Loucy (cell line): ENCODE results near the gene BRD4.

Experiments
- H2AFZ ChIP-seq: fragments of 200-600 bp; sonication (generic); 2 replicates; pipeline ENCODE4 v1.6.0; 2016; ENCODE audit warnings: antibody characterized with exemption, mild to moderate bottlenecking, low read length, moderate library complexity
- H3F3A ChIP-seq: fragments of 200-600 bp; 2 replicates; pipeline ENCODE4 v1.6.0; 2016; ENCODE audit warnings: antibody characterized with exemption, low read depth, mild to moderate bottlenecking
- H3K27me3 ChIP-seq: fragments of 200-600 bp; sonication (generic); 2 replicates; pipeline ENCODE4 v1.6.1; 2014; ENCODE audit warnings: low read length, mild to moderate bottlenecking; ENCODE audit not compliant: insufficient read depth, poor library complexity, severe bottlenecking
- H3K36me3 ChIP-seq: fragments of 200-600 bp; sonication (generic); 2 replicates; pipeline ENCODE4 v1.6.1; 2016; ENCODE audit warnings: low read length; ENCODE audit not compliant: insufficient read depth
- H3K4me1 ChIP-seq: fragments of 200-600 bp; sonication (generic); 2 replicates; pipeline ENCODE4 v1.5.1; 2014; ENCODE audit warnings: low read length, mild to moderate bottlenecking; ENCODE audit not compliant: insufficient read depth, poor library complexity, severe bottlenecking
- H3K4me2 ChIP-seq: fragments of 200-600 bp; sonication (generic); 2 replicates; pipeline ENCODE4 v1.6.0; 2014; ENCODE audit warnings: antibody characterized with exemption, low read length, low read depth, mild to moderate bottlenecking; ENCODE audit not compliant: poor library complexity, severe bottlenecking
- H3K4me3 ChIP-seq: fragments of 200-600 bp; sonication (generic); 2 replicates; pipeline ENCODE4 v1.5.1; 2014; ENCODE audit warnings: low read length, mild to moderate bottlenecking, mixed read lengths; ENCODE audit not compliant: poor library complexity, severe bottlenecking
- H3K79me2 ChIP-seq: fragments of 200-600 bp; sonication (generic); 2 replicates; pipeline ENCODE4 v1.6.1; 2014; ENCODE audit warnings: low read length; ENCODE audit not compliant: insufficient read depth
- H3K9ac ChIP-seq: fragments of 200-600 bp; sonication (generic); 2 replicates; pipeline ENCODE4 v1.6.0; 2014; ENCODE audit warnings: mild to moderate bottlenecking, low read depth, low read length, moderate library complexity; ENCODE audit not compliant: poor library complexity, severe bottlenecking
- H3K9me2 ChIP-seq: fragments of 200-600 bp; sonication (generic); replicated peaks from 2 replicates; pipeline ENCODE4 v1.6.1; 2016; ENCODE audit warnings: low read depth, low read length, mixed read lengths
- H3K9me3 ChIP-seq: fragments of 200-600 bp; sonication (generic); 2 replicates; pipeline ENCODE4 v1.6.1; 2014; ENCODE audit warnings: mild to moderate bottlenecking, antibody characterized with exemption, low read length, low read depth; ENCODE audit not compliant: insufficient read depth
- H4K20me1 ChIP-seq: fragments of 200-600 bp; sonication (generic); 2 replicates; pipeline ENCODE4 v1.6.0; 2014; ENCODE audit warnings: antibody characterized with exemption, low read length, mild to moderate bottlenecking; ENCODE audit not compliant: insufficient read depth, poor library complexity, severe bottlenecking
- EZH2phosphoT487 ChIP-seq: fragments of 200-600 bp; IDR thresholded peaks from 2 replicates; pipeline ENCODE4 v1.6.1; 2018; ENCODE audit warnings: antibody characterized with exemption, mild to moderate bottlenecking, moderate library complexity, borderline replicate concordance
- TF ChIP-seq, protein P1 (sequence below): fragments of 200-600 bp; sonication (generic); conservative IDR thresholded peaks from 2 replicates; pipeline ENCODE4 v1.5.1; 2014; ENCODE audit warnings: mild to moderate bottlenecking, antibody characterized with exemption, low read length

The BRD4 gene

DNA sequence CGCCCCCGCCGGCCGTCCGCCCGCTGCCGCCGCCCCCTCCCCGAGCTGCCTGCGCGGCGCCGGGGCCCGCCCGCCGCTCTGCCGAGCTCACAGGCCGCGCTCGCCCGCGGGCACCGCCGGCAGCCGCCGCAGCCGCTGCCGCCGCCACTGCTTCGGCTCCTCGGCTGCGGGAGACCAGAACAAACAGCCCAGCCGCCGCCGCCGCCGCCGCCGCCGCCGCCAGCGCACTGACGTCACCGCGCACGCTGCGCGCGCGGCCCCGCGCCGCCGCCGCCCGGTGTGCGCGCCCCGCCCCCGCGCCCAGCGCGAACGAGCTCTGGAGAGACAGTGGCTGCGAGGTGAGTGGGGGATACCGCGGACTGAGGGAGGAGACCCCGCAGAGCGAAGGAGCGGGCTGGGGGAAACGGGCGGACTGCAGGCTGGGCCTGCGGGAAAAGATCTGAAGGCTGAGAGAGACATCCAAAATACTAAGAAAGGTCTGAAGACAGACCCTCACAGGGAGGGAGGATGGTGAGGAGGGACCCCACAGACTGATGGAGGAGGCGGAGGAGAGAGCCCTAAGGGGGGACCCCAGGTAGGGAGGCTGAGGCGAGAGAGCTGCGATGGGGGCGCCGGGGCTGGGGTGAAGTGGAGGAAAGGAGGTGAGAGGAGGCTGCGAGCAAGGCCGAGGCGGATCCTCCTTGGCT lies at the start of gene BRD4:
BRD4 (minus strand) TSS at position 229 of the 686 bp plus-strand sequence. CDS start 59,440 bp downstream, outside the sequence.
- H3K9me3 ChIP-seq, result no peaks in the 10 kb centered on the region
- no peaks in the 10 kb centered on the region for H3F3A ChIP-seq
- H3K27me3 ChIP-seq, result no peaks in the 10 kb centered on the region
- H4K20me1 ChIP-seq, result peaks cover 40% of the 10 kb centered on the region
- peak within 1 kb of the TSS; percentile 94 for H2AFZ ChIP-seq
- H3K79me2 ChIP-seq, result peaks cover 51% of the 10 kb centered on the region
- TF ChIP-seq EZH2phosphoT487, result no peak
- TF ChIP-seq, protein P1, sequence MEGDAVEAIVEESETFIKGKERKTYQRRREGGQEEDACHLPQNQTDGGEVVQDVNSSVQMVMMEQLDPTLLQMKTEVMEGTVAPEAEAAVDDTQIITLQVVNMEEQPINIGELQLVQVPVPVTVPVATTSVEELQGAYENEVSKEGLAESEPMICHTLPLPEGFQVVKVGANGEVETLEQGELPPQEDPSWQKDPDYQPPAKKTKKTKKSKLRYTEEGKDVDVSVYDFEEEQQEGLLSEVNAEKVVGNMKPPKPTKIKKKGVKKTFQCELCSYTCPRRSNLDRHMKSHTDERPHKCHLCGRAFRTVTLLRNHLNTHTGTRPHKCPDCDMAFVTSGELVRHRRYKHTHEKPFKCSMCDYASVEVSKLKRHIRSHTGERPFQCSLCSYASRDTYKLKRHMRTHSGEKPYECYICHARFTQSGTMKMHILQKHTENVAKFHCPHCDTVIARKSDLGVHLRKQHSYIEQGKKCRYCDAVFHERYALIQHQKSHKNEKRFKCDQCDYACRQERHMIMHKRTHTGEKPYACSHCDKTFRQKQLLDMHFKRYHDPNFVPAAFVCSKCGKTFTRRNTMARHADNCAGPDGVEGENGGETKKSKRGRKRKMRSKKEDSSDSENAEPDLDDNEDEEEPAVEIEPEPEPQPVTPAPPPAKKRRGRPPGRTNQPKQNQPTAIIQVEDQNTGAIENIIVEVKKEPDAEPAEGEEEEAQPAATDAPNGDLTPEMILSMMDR, result no peak
- H3K9ac ChIP-seq, result peak within 1 kb of the TSS; percentile 83
- H3K36me3 ChIP-seq, result no peaks in the 10 kb centered on the region
- peak within 1 kb of the TSS; percentile 95 for H3K4me2 ChIP-seq
- peaks cover 27% of the 10 kb centered on the region for H3K4me1 ChIP-seq
- H3K9me2 ChIP-seq, result no peaks in the 10 kb centered on the region
- peak within 1 kb of the TSS; percentile 83 for H3K4me3 ChIP-seq

DNA sequence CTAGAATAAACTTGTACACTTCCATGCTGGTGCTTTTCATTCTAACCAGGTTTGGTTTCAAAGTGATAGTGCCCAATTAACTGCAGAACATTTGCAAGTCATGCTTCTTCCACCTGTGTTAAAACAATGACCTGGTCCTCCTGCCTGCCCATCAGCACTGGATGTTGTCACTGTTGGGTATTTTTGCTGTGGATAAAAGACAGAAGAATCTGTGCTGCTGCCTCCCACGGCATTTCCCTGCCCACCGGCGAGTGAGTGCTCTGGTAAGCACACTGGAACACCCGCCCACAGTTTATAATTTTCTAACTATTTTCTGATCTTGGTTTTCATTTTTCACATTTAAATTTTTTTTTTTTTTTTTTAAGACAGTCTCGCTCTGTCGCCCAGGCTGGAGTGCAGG lies 49.5 kb upstream of the BRD4 start:
- Histone ChIP-seq H3K4me1 (peaks cover 16% of the 10 kb centered on the region), H3K9ac (no peak overlapping the region), H3K36me3 (peaks cover 25% of the 10 kb centered on the region; the same call in 1 of the 2 replicates), H2AFZ (no peak overlapping the region), H3K79me2 (peaks cover 32% of the 10 kb centered on the region), H3K9me2 (no peaks in the 10 kb centered on the region), H3K4me2 (no peak overlapping the region), H3K27me3 (peaks cover 8% of the 10 kb centered on the region), H3K4me3 (no peak overlapping the region), H3F3A (no peaks in the 10 kb centered on the region; the same call in 1 of the 2 replicates), H4K20me1 (peaks cover 19% of the 10 kb centered on the region), H3K9me3 (no peaks in the 10 kb centered on the region)
- TF ChIP-seq, protein P1, result no peak
- TF ChIP-seq EZH2phosphoT487, result no peak

DNA sequence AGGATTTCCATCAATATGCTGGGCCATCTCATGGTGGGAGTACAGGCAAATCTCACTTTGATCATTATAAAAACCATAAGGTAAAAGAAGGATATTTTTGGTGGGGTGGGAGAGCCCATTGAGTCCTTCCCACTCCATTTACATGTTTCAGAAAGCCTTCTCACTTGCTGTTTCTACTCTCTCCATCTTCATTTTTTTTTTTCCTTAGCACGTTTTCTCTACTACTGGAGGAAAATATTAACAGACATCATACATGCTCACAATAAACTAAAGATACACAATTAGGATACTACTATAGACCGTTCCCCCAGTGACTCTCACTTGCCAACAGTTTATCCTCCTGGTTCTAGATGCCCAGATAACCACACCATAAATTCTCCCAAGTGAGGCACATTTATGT lies 49.1 kb upstream of the BRD4 start:
- H3K9me2 ChIP-seq, result no peaks in the 10 kb centered on the region
- H4K20me1 ChIP-seq, result peaks cover 24% of the 10 kb centered on the region
- H3K79me2 ChIP-seq, result peaks cover 33% of the 10 kb centered on the region
- H3F3A ChIP-seq, result no peaks in the 10 kb centered on the region; the same call in 1 of the 2 replicates
- no peaks in the 10 kb centered on the region for H3K9me3 ChIP-seq
- no peak overlapping the region for H3K4me2 ChIP-seq
- no peak overlapping the region for H3K9ac ChIP-seq
- no peak overlapping the region for H2AFZ ChIP-seq
- H3K36me3 ChIP-seq, result peaks cover 20% of the 10 kb centered on the region; the same call in 1 of the 2 replicates
- no peak overlapping the region for H3K4me3 ChIP-seq
- peaks cover 20% of the 10 kb centered on the region for H3K4me1 ChIP-seq
- H3K27me3 ChIP-seq, result peaks cover 8% of the 10 kb centered on the region
- TF ChIP-seq, protein P1, result no peak
- TF ChIP-seq EZH2phosphoT487, result no peak
